Psoas muscle (tissue), 8 donors: ENCODE data around the gene PTHLH. TPM values are rescaled to one million over a fixed set of nuclear protein-coding genes. Genes with fewer than 3 reads are reported as not detected.
A peak's percentile ranks its signal among the peaks of the same experiment; 100 is the strongest.

Experiments
- ATAC-seq, 4 donors: fragments of 200-7000 bp; cut with Tn5 transposase; one replicate each; pipeline ENCODE4 v1.9.1; 2020; ENCODE audit warnings: moderate library complexity in 3 of 4, mild to moderate bottlenecking in 2 of 4
- DNase-seq, 2 donors: peaks; one replicate each; pipeline ENCODE4 v3.0.0-alpha.2; 2020
- H3K27ac ChIP-seq: fragments of 200-600 bp; one replicate; pipeline ENCODE4 v1.8.0; 2022
- H3K27me3 ChIP-seq, 3 donors: fragments of 200-600 bp in 1 of 3; one replicate each; pipeline versions ENCODE4 v1.6.1 to v1.8.0; 2013 to 2022; ENCODE audit warnings: low read length in 2 of 3, mild to moderate bottlenecking in 2 of 3, moderate library complexity in 1 of 3; ENCODE audit not compliant: insufficient read depth in 3 of 3
- H3K36me3 ChIP-seq, 2 donors: fragments of 200-600 bp in 1 of 2; one replicate each; pipeline versions ENCODE4 v1.6.1 to v1.8.0; 2013 to 2022; ENCODE audit warnings: low read depth in 1 of 2, mild to moderate bottlenecking in 1 of 2, moderate library complexity in 1 of 2; ENCODE audit not compliant: insufficient read depth in 1 of 2
- H3K4me1 ChIP-seq: fragments of 200-600 bp; one replicate; pipeline ENCODE4 v1.8.0; 2022
- H3K4me3 ChIP-seq: fragments of 200-600 bp; one replicate; pipeline ENCODE4 v1.8.0; 2022; ENCODE audit warnings: mild to moderate bottlenecking
- H3K9me3 ChIP-seq: fragments of 200-600 bp; one replicate; pipeline ENCODE4 v1.8.0; 2022
- WGBS, 3 donors: extraction: QIAGEN DNeasy Blood & Tissue Kit; methylation state at CpG; one replicate each; pipeline versions ENCODE4 v1.1.6 to v1.1.7; 2013; 5-methylcytosine and 5-hydroxymethylcytosine counted together
- intact Hi-C, 2 donors: fragments of 100-400 bp; cut with DNase I; formaldehyde crosslinking; loops; one replicate each; pipeline versions ENCODE4 v1.11.0 to v1.14.2; 2022
- polyA plus RNA-seq, 3 donors: library from polyadenylated mRNA; stranded (reverse); fragments of 200-250 nt; gene quantifications; one replicate each; pipeline ENCODE4 v1.2.3, GENCODE V29; 2013
- total RNA-seq, 4 donors: library from RNA; stranded (reverse); fragmentation: NEBNext Ultra II Directional in 2 of 4; extraction: Animal tissue kit (Norgen Biotek cat#: 25700) in 2 of 4; gene quantifications; one replicate each; pipeline versions ENCODE4 v1.2.1 to v1.2.4, GENCODE V29; 2021 to 2023
- TF ChIP-seq, protein P1 (sequence below): fragments of 200-600 bp; IDR thresholded peaks from one replicate; pipeline ENCODE4 v1.8.0; 2022; ENCODE audit warnings: antibody characterized with exemption
- donor health status: healthy with polysubstance abuse.
- donor health status: DM: no; HTN: no; CAD: no; lungs with moderate emphysema.
- donor health status: Bipolar disorder and iron deficiency.
- donor health status: healthy.
- donor health status: DM: yes; HTN: yes; CAD: no.
- donor health status: DM: no; HTN: no; CAD: no.
- donor health status: DM: no; HTN: no; CAD: no.
- donor health status: DM: yes; HTN: yes; CAD: no.

The PTHLH gene
- total and polyA plus RNA-seq, 7 donors, result 0.08 to 0.54 (median 0.25) TPM; not detected in 3

GRCh38 chr12:27970401-27971120, 2.0 kb downstream of the PTHLH start:
- H3K36me3 ChIP-seq, result no peaks in the 10 kb centered on the region
- intact Hi-C loops, result loop anchor here in 1 of 2 donors (10.0 kb wide), 1 partner anchor 204 kb away; no protein-coding TSS in a partner anchor
- peak in 2 of 4 donors; percentile 26 to 32 for ATAC-seq

GRCh38 chr12:27969624-27970400, 2.7 kb downstream of the PTHLH start:
- Histone ChIP-seq H3K4me3 (peak overlapping the region; percentile 65), H3K27me3 (peaks cover 2 to 93% (median 24%) of the 10 kb centered on the region in 3 donors), H3K9me3 (no peaks in the 10 kb centered on the region), H3K36me3 (no peaks in the 10 kb centered on the region), H3K4me1 (peaks cover 12% of the 10 kb centered on the region), H3K27ac (no peak overlapping the region)
- DNase-seq, result peak; percentile 31 to 62
- TF ChIP-seq, protein P1, sequence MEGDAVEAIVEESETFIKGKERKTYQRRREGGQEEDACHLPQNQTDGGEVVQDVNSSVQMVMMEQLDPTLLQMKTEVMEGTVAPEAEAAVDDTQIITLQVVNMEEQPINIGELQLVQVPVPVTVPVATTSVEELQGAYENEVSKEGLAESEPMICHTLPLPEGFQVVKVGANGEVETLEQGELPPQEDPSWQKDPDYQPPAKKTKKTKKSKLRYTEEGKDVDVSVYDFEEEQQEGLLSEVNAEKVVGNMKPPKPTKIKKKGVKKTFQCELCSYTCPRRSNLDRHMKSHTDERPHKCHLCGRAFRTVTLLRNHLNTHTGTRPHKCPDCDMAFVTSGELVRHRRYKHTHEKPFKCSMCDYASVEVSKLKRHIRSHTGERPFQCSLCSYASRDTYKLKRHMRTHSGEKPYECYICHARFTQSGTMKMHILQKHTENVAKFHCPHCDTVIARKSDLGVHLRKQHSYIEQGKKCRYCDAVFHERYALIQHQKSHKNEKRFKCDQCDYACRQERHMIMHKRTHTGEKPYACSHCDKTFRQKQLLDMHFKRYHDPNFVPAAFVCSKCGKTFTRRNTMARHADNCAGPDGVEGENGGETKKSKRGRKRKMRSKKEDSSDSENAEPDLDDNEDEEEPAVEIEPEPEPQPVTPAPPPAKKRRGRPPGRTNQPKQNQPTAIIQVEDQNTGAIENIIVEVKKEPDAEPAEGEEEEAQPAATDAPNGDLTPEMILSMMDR, result peak; percentile 4
- intact Hi-C loops, result loop anchor here in 1 of 2 donors (10.0 kb wide), 1 partner anchor 205 kb away; no protein-coding TSS in a partner anchor
- ATAC-seq, result peak in 3 of 4 donors; percentile 65 to 73 (median 68)
- 0 to 1% (median 1%) methylated on average over 38 to 55 of the region's 55 CpGs for WGBS, 3 donors

More at GRCh38 chr12:27970401-27971120, 2.0 kb downstream of the PTHLH start:
- TF ChIP-seq, protein P1, result no peak
- Histone ChIP-seq H3K4me3 (peak overlapping the region; percentile 65), H3K9me3 (no peaks in the 10 kb centered on the region), H3K4me1 (peaks cover 18% of the 10 kb centered on the region), H3K27ac (no peak overlapping the region), H3K27me3 (peaks cover 2 to 93% (median 28%) of the 10 kb centered on the region in 3 donors)
- 3 to 4% (median 3%) methylated on average over 35 to 69 of the region's 69 CpGs for WGBS, 3 donors
- DNase-seq, result peak; percentile 36 to 54

DNA sequence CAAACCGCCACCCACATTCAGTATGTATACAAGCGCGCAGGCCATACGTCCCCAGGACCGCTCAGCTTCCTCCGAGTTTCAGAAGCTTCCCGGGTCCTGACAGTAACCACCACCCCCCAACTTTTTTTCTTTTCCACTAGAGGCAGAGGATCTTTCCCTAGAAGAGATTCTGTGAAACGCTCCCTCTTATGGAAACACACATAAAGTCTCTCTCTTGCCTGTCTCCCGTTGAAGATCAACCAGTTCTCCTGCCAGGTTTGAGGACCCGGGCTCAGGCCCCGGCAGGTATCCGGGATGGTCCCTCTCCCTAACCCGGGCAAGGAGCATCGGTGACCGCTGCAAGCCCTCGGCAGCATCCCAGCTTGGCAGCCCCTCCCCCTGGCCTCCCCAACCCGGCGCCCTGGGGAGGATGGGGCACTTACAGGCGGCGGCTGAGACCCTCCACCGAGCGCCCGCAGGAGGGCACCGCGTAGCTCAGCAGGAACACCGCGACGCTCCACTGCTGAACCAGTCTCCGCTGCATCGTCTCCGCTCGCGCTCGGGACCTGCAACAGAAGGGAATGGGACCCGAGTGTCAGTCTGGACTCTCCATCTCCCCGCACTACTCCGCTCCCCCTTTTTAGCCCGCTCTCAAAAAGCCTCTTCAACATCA, 3.4 kb downstream of the PTHLH start:
- Histone ChIP-seq H3K9me3 (no peaks in the 10 kb centered on the region), H3K4me1 (peaks cover 12% of the 10 kb centered on the region), H3K4me3 (peak overlapping the region; percentile 65), H3K27me3 (peaks cover 2 to 86% (median 21%) of the 10 kb centered on the region in 3 donors), H3K27ac (no peak overlapping the region), H3K36me3 (no peaks in the 10 kb centered on the region)
- intact Hi-C loops, result no loop called here
- DNase-seq (peak; percentile 23 to 50), ATAC-seq (peak in 1 of 4 donors; percentile 37)
- TF ChIP-seq, protein P1, result no peak
- 5% methylated on average over 35 to 38 of the region's 38 CpGs for WGBS, 3 donors

DNA sequence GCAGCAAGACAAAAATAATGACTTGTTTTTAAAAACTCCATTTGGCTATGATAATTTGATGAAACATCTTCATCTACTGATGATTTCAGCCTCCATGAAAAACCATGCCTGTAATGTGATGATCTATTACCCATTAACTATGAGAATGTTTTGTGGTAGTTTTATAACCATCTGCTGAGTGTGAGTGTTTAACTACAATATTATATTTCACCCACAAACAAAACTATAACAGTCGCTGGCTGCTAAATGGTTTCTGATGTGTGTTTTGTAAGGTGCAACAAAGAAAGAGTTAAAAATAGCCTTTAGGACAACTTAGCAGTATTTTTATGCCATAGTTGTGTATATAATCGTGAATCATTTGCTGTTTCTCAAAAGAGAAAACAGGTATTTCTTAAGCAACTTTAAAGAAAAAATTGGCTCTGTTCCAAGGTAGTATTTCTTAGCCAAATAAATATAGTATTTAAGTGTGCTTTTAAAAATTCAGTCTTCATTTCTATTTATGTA, 4.9 kb downstream of the PTHLH start:
- WGBS, 3 donors, result 72 to 76% (median 76%) methylated on average over 2 of the region's 2 CpGs
- H3K27me3 ChIP-seq, result peaks cover 2 to 77% (median 18%) of the 10 kb centered on the region in 3 donors

More for the DNA sequence above, 4.9 kb downstream of the PTHLH start:
- intact Hi-C loops, result no loop called here
- Histone ChIP-seq H3K36me3 (no peaks in the 10 kb centered on the region), H3K4me1 (peaks cover 12% of the 10 kb centered on the region), H3K4me3 (no peak overlapping the region), H3K9me3 (no peaks in the 10 kb centered on the region), H3K27ac (no peak overlapping the region)
- TF ChIP-seq, protein P1, result no peak
- no peak for DNase-seq
- no peak for ATAC-seq
